Activated CD8-positive, alpha-beta memory T cell treated with anti-CD3 and anti-CD28 coated beads, Interleukin-2, amount 10 ng/mL, durations not matched to agents 7 days and 5 days (primary cell): ENCODE data around the gene MRPL48. TPM values are rescaled to one million over a fixed set of nuclear protein-coding genes. Genes with fewer than 3 reads are reported as not detected.
"Not testable (repeated sequence)": the region's sequence is repeated elsewhere in the genome, so short reads cannot be mapped to it uniquely, and the experiment has no call there.

ENCODE experiments used
- ATAC-seq: fragments of 150-1000 bp; cut with Tn5 transposase; one replicate; pipeline ENCODE4 v1.10.0; 2021; ENCODE audit warnings: moderate library complexity
- CTCF ChIA-PET: fragments of 350-600 bp; sonication (Branson Sonifier 250); formaldehyde crosslinking; loops from one replicate; lab custom pipeline; 2021; ENCODE audit warnings: antibody characterized with exemption; lab: Charles Lee
- DNase-seq: peaks from one replicate; pipeline ENCODE4 v3.0.0-alpha.2; 2020
- H3K27ac Mint-ChIP-seq: one replicate; pipeline ENCODE4 v1.8.0; 2021; ENCODE audit warnings: mild to moderate bottlenecking, mixed read lengths
- H3K27me3 Mint-ChIP-seq: one replicate; pipeline ENCODE4 v1.8.0; 2021; ENCODE audit warnings: mixed read lengths
- H3K36me3 Mint-ChIP-seq: one replicate; pipeline ENCODE4 v1.8.0; 2021; ENCODE audit warnings: mild to moderate bottlenecking, mixed read lengths
- H3K4me1 Mint-ChIP-seq: one replicate; pipeline ENCODE4 v1.8.0; 2021; ENCODE audit warnings: mixed read lengths
- H3K4me3 Mint-ChIP-seq: one replicate; pipeline ENCODE4 v1.8.0; 2021; ENCODE audit warnings: mild to moderate bottlenecking, moderate library complexity, mixed read lengths
- H3K9me3 Mint-ChIP-seq: one replicate; pipeline ENCODE4 v1.8.0; 2022; ENCODE audit warnings: low read depth, mixed read lengths
- total RNA-seq, 2 experiments: library from RNA; stranded (reverse); gene quantifications; one replicate each; pipeline ENCODE4 v1.2.3, GENCODE V29; 2021

The MRPL48 gene
- total RNA-seq, 2 experiments from 2014 or later, result 34.1 to 52.0 TPM

GRCh38 chr11:73784734-73785133, 2.9 kb upstream of the MRPL48 start:
- no peaks in the 10 kb centered on the region for H3K27me3 Mint-ChIP-seq
- DNase-seq (no peak), ATAC-seq (no peak)
- H3K4me3 Mint-ChIP-seq, result no peak overlapping the region
- H3K9me3 Mint-ChIP-seq, result no peaks in the 10 kb centered on the region
- no peaks in the 10 kb centered on the region for H3K36me3 Mint-ChIP-seq
- H3K27ac Mint-ChIP-seq, result no peak overlapping the region
- peaks cover 23% of the 10 kb centered on the region for H3K4me1 Mint-ChIP-seq
- CTCF ChIA-PET, result no interaction called here

GRCh38 chr11:73785467-73785866, 2.2 kb upstream of the MRPL48 start:
- CTCF ChIA-PET, result interaction anchor here (1.2 kb wide), 1 partner anchor 24 kb away, joined by 3 read pairs; no protein-coding TSS in a partner anchor

GRCh38 chr11:73787051-73787642, 527 bp upstream of the MRPL48 start:
- DNase-seq, result no peak
- H3K4me3 Mint-ChIP-seq, result peak overlapping the region; percentile 95
- H3K9me3 Mint-ChIP-seq, result no peaks in the 10 kb centered on the region
- CTCF ChIA-PET, result interaction anchor here (2.2 kb wide), 1 partner anchor 8 kb away, joined by 14 read pairs; no protein-coding TSS in a partner anchor
- H3K27me3 Mint-ChIP-seq, result no peaks in the 10 kb centered on the region
- H3K36me3 Mint-ChIP-seq, result peaks cover 1% of the 10 kb centered on the region
- H3K27ac Mint-ChIP-seq, result peak overlapping the region; percentile 98
- peaks cover 23% of the 10 kb centered on the region for H3K4me1 Mint-ChIP-seq
- peak; percentile 2 for ATAC-seq

More at GRCh38 chr11:73785467-73785866, 2.2 kb upstream of the MRPL48 start:
- not testable (repeated sequence) for H3K9me3 Mint-ChIP-seq, H3K27me3 Mint-ChIP-seq, H3K27ac Mint-ChIP-seq, DNase-seq, H3K36me3 Mint-ChIP-seq, ATAC-seq
- Mint-ChIP-seq H3K4me1 (peaks cover 19% of the 10 kb centered on the region), H3K4me3 (peak overlapping the region; percentile 2)

GRCh38 chr11:73789279-73789670, 1.6 kb downstream of the MRPL48 start:
- Mint-ChIP-seq H3K9me3 (no peaks in the 10 kb centered on the region), H3K36me3 (peaks cover 4% of the 10 kb centered on the region), H3K27ac (peak overlapping the region; percentile 27), H3K4me1 (peaks cover 29% of the 10 kb centered on the region), H3K4me3 (peak overlapping the region; percentile 95), H3K27me3 (no peaks in the 10 kb centered on the region)
- CTCF ChIA-PET, result interaction anchor here (2.2 kb wide), 1 partner anchor 10 kb away, joined by 14 read pairs; no protein-coding TSS in a partner anchor
- no peak for DNase-seq
- no peak for ATAC-seq

- H3K27me3 Mint-ChIP-seq, result no peaks in the 10 kb centered on the region
- no peak overlapping the region for H3K4me3 Mint-ChIP-seq
- H3K36me3 Mint-ChIP-seq, result peaks cover 4% of the 10 kb centered on the region
- H3K27ac Mint-ChIP-seq, result no peak overlapping the region
- ATAC-seq (no peak), DNase-seq (no peak)
- H3K9me3 Mint-ChIP-seq, result no peaks in the 10 kb centered on the region
- CTCF ChIA-PET, result no interaction called here
- peaks cover 20% of the 10 kb centered on the region for H3K4me1 Mint-ChIP-seq
Observed at GRCh38 chr11:73792584-73792983, 4.9 kb downstream of the MRPL48 start.

GRCh38 chr11:73795925-73796632, 8.4 kb downstream of the MRPL48 start:
- Mint-ChIP-seq H3K27me3 (no peaks in the 10 kb centered on the region), H3K36me3 (peaks cover 3% of the 10 kb centered on the region), H3K4me3 (no peak overlapping the region), H3K4me1 (peaks cover 11% of the 10 kb centered on the region), H3K9me3 (no peaks in the 10 kb centered on the region), H3K27ac (no peak overlapping the region)
- CTCF ChIA-PET, result interaction anchor here (0.5 kb wide), 1 partner anchor 59 kb away, joined by 3 read pairs; no protein-coding TSS in a partner anchor
- DNase-seq (no peak), ATAC-seq (peak; percentile 23)

- Mint-ChIP-seq H3K27me3 (no peaks in the 10 kb centered on the region), H3K36me3 (peaks cover 2% of the 10 kb centered on the region), H3K4me3 (no peak overlapping the region), H3K27ac (no peak overlapping the region), H3K4me1 (peaks cover 2% of the 10 kb centered on the region), H3K9me3 (no peaks in the 10 kb centered on the region)
- CTCF ChIA-PET, result no interaction called here
- DNase-seq (no peak), ATAC-seq (no peak)
Observed at GRCh38 chr11:73797457-73797856, 9.8 kb downstream of the MRPL48 start.

- Mint-ChIP-seq H3K36me3 (no peaks in the 10 kb centered on the region), H3K4me1 (no peaks in the 10 kb centered on the region), H3K27ac (no peak overlapping the region), H3K9me3 (no peaks in the 10 kb centered on the region), H3K4me3 (no peak overlapping the region), H3K27me3 (no peaks in the 10 kb centered on the region)
- ATAC-seq (no peak), DNase-seq (no peak)
- CTCF ChIA-PET, result no interaction called here
Observed at GRCh38 chr11:73800276-73800806, 12.7 kb downstream of the MRPL48 start.

GRCh38 chr11:73801136-73801535, 13.5 kb downstream of the MRPL48 start:
- H3K4me1 Mint-ChIP-seq, result no peaks in the 10 kb centered on the region
- DNase-seq (no peak), ATAC-seq (no peak)
- H3K36me3 Mint-ChIP-seq, result peaks cover 4% of the 10 kb centered on the region
- no peak overlapping the region for H3K4me3 Mint-ChIP-seq
- H3K27me3 Mint-ChIP-seq, result no peaks in the 10 kb centered on the region
- no peaks in the 10 kb centered on the region for H3K9me3 Mint-ChIP-seq
- CTCF ChIA-PET, result no interaction called here
- no peak overlapping the region for H3K27ac Mint-ChIP-seq

GRCh38 chr11:73804712-73805111, 17.0 kb downstream of the MRPL48 start:
- Mint-ChIP-seq H3K27me3 (no peaks in the 10 kb centered on the region), H3K4me1 (no peaks in the 10 kb centered on the region), H3K36me3 (peaks cover 13% of the 10 kb centered on the region), H3K27ac (no peak overlapping the region), H3K4me3 (no peak overlapping the region), H3K9me3 (no peaks in the 10 kb centered on the region)
- CTCF ChIA-PET, result no interaction called here
- ATAC-seq (no peak), DNase-seq (no peak)

GRCh38 chr11:73808052-73808451, 20.4 kb downstream of the MRPL48 start:
- Mint-ChIP-seq H3K27me3 (no peaks in the 10 kb centered on the region), H3K27ac (no peak overlapping the region), H3K4me1 (no peaks in the 10 kb centered on the region), H3K36me3 (peaks cover 15% of the 10 kb centered on the region), H3K4me3 (no peak overlapping the region), H3K9me3 (no peaks in the 10 kb centered on the region)
- CTCF ChIA-PET, result no interaction called here
- DNase-seq, result no peak
- no peak for ATAC-seq

GRCh38 chr11:73810637-73811036, 23.0 kb downstream of the MRPL48 start:
- DNase-seq (no peak), ATAC-seq (no peak)
- no peaks in the 10 kb centered on the region for H3K27me3 Mint-ChIP-seq
- H3K9me3 Mint-ChIP-seq, result no peaks in the 10 kb centered on the region
- H3K4me1 Mint-ChIP-seq, result peaks cover 2% of the 10 kb centered on the region
- CTCF ChIA-PET, result no interaction called here
- no peak overlapping the region for H3K4me3 Mint-ChIP-seq
- H3K36me3 Mint-ChIP-seq, result peaks cover 15% of the 10 kb centered on the region
- H3K27ac Mint-ChIP-seq, result no peak overlapping the region

- Mint-ChIP-seq H3K27me3 (no peaks in the 10 kb centered on the region), H3K4me3 (no peak overlapping the region), H3K4me1 (peaks cover 2% of the 10 kb centered on the region), H3K9me3 (no peaks in the 10 kb centered on the region), H3K27ac (no peak overlapping the region), H3K36me3 (peaks cover 8% of the 10 kb centered on the region)
- no peak for ATAC-seq
- CTCF ChIA-PET, result no interaction called here
- no peak for DNase-seq
Observed at GRCh38 chr11:73812234-73812633, 24.6 kb downstream of the MRPL48 start.

- no peaks in the 10 kb centered on the region for H3K9me3 Mint-ChIP-seq
- CTCF ChIA-PET, result no interaction called here
- H3K36me3 Mint-ChIP-seq, result peaks cover 2% of the 10 kb centered on the region
- H3K27me3 Mint-ChIP-seq, result no peaks in the 10 kb centered on the region
- H3K4me3 Mint-ChIP-seq, result no peak overlapping the region
- DNase-seq (no peak), ATAC-seq (no peak)
- H3K27ac Mint-ChIP-seq, result no peak overlapping the region
- H3K4me1 Mint-ChIP-seq, result peaks cover 2% of the 10 kb centered on the region
Observed at GRCh38 chr11:73814812-73815211, 27.1 kb downstream of the MRPL48 start.
